Lung (tissue), 12 donors: ENCODE data around the gene PGRMC1. TPM values are rescaled to one million over a fixed set of nuclear protein-coding genes. Genes with fewer than 3 reads are reported as not detected.

ENCODE experiments used
- ATAC-seq: fragments of 200-7000 bp; cut with Tn5 transposase; one replicate; pipeline ENCODE4 v1.9.1; 2020; ENCODE audit warnings: moderate number of reproducible peaks; ENCODE audit not compliant: insufficient read depth, low FRiP score
- DNase-seq, 3 donors: peaks; one replicate each; pipeline ENCODE4 v3.0.0-alpha.2; 2013 to 2017
- H3K27ac ChIP-seq, 2 donors: one replicate each; pipeline ENCODE4 v1.5.1; 2013; ENCODE audit warnings: mild to moderate bottlenecking in 2 of 2, moderate library complexity in 2 of 2, control low read depth in 1 of 2, inconsistent platforms in 1 of 2, low read depth in 1 of 2, low read length in 1 of 2
- H3K27me3 ChIP-seq, 3 donors: one replicate each; pipeline ENCODE4 v1.5.1; 2013; ENCODE audit warnings: low read length in 2 of 3; ENCODE audit not compliant: control insufficient read depth in 3 of 3, insufficient read depth in 3 of 3
- H3K36me3 ChIP-seq, 4 donors: one replicate each; pipeline ENCODE4 v1.5.1; 2013; ENCODE audit warnings: low read length in 4 of 4, mild to moderate bottlenecking in 1 of 4, moderate library complexity in 1 of 4; ENCODE audit not compliant: control insufficient read depth in 4 of 4, insufficient read depth in 4 of 4
- H3K4me1 ChIP-seq, 5 donors: one replicate each; pipeline ENCODE4 v1.5.1; 2013; ENCODE audit warnings: low read length in 5 of 5, mild to moderate bottlenecking in 2 of 5, moderate library complexity in 1 of 5; ENCODE audit not compliant: control insufficient read depth in 5 of 5, insufficient read depth in 5 of 5
- H3K4me3 ChIP-seq: one replicate; pipeline ENCODE4 v1.5.1; 2013; ENCODE audit warnings: mild to moderate bottlenecking, control low read depth, moderate library complexity
- H3K9ac ChIP-seq, 2 donors: one replicate each; pipeline ENCODE4 v1.5.1; 2013; ENCODE audit warnings: low read length in 2 of 2, control low read depth in 1 of 2; ENCODE audit not compliant: insufficient read depth in 1 of 2
- H3K9me3 ChIP-seq, 4 donors: one replicate each; pipeline ENCODE4 v1.5.1; 2013; ENCODE audit warnings: low read length in 3 of 4, mild to moderate bottlenecking in 1 of 4, moderate library complexity in 1 of 4; ENCODE audit not compliant: control insufficient read depth in 4 of 4, insufficient read depth in 3 of 4
- WGBS, 2 donors: extraction: QIAGEN DNeasy Blood & Tissue Kit; methylation state at CpG; one replicate each; pipeline ENCODE4 v1.1.7; 2013; 5-methylcytosine and 5-hydroxymethylcytosine counted together
- polyA plus RNA-seq, 2 donors: library from polyadenylated mRNA; stranded (reverse); fragments of 200-250 nt; gene quantifications; one replicate each; pipeline ENCODE4 v1.2.1, GENCODE V29; 2013
- total RNA-seq, 2 donors: library from RNA; depleted of rRNA in 1 of 2; stranded (reverse); fragments of >200 nt in 1 of 2; gene quantifications; one replicate each; pipeline ENCODE4 v1.2.1, GENCODE V29; 2014 to 2021
- TF ChIP-seq, protein P1 (sequence below): IDR thresholded peaks from 2 replicates; pipeline ENCODE4 v1.5.1; 2012; ENCODE audit warnings: mild to moderate bottlenecking; ENCODE audit errors: control extremely low read depth, extremely low read depth
- donor health status: control.
- donor health status: control.
- donor health status: Bipolar disorder and iron deficiency.
- donor health status: healthy.
- donor health status: DM: yes; HTN: yes; CAD: no.

Gene PGRMC1
- total and polyA plus RNA-seq, 4 donors = 59.1 to 142 (median 79.0) TPM

DNA sequence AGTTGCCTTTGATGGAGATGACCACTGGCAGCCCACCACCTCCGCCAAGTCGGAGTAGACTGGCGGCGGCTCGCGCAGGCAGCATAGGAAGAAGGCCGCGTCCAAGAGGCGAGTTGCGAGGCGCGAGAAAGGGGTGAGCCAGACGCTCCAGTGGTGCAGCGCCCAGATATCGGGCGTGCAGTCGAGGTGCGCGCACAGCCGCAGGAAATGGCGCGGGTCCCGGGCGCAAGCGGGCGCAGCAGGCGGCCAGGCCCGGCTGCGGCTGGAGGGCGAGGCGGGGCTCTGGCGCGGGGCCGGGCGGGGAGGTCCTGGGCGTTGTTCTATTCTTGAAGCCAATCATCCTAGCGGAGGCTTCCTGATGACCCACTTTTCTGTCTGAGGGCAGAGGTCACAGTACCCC is 13.2 kb upstream of the PGRMC1 start:
- Histone ChIP-seq H3K4me1 (peaks cover 0 to 4% (median 0%) of the 10 kb centered on the region in 5 donors), H3K4me3 (no peak overlapping the region), H3K9me3 (peaks cover 0 to 2% (median 0%) of the 10 kb centered on the region in 4 donors), H3K27ac (no peak overlapping the region), H3K36me3 (no peaks in the 10 kb centered on the region), H3K27me3 (peaks cover 0 to 4% (median 3%) of the 10 kb centered on the region in 3 donors), H3K9ac (no peak overlapping the region)
- no peak for DNase-seq
- TF ChIP-seq, protein P1, sequence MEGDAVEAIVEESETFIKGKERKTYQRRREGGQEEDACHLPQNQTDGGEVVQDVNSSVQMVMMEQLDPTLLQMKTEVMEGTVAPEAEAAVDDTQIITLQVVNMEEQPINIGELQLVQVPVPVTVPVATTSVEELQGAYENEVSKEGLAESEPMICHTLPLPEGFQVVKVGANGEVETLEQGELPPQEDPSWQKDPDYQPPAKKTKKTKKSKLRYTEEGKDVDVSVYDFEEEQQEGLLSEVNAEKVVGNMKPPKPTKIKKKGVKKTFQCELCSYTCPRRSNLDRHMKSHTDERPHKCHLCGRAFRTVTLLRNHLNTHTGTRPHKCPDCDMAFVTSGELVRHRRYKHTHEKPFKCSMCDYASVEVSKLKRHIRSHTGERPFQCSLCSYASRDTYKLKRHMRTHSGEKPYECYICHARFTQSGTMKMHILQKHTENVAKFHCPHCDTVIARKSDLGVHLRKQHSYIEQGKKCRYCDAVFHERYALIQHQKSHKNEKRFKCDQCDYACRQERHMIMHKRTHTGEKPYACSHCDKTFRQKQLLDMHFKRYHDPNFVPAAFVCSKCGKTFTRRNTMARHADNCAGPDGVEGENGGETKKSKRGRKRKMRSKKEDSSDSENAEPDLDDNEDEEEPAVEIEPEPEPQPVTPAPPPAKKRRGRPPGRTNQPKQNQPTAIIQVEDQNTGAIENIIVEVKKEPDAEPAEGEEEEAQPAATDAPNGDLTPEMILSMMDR = no peak
- ATAC-seq = no peak
- 74 to 87% methylated on average over 18 to 37 of the region's 37 CpGs for WGBS, 2 donors

DNA sequence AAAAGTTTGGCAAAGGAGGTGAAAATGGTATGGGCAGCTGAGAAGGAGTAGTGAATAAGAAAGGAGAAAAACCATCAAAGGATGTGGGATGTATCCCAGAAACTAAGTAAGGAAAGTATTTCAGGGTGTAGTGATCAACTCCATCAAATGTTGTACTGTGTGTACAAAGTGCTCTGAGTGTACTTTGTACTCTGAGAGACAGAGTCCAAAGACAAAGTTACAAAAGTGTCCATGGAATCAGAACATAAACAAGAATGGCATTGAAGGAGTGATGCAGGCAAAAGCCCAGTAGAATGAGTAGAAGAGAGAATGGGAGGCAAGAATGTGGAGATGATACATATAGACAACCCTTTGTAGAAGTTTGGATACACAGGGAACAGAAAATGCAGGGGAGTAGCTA is 12.3 kb upstream of the PGRMC1 start:
- ATAC-seq = no peak

DNA sequence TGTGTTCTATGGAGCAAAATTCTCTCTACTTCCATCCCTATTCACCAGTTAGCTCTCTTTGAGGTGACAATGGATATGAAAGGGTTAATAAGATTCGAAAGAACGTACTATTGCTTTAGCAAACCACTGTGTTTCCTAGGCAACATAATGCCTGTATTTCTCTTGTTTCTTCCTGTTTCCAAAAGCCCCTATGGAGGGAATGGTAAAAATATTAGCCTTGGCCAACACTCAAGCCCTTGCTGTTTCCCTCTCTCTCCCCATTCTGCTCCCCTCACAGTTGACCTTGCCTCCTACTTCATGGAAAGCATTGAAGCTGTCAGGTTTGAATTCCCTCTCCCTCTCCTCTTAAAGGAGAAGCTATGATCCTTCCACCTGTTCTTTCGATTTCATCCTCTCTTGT is 9.6 kb upstream of the PGRMC1 start:
- H3K4me1 ChIP-seq = peaks cover 0 to 4% (median 0%) of the 10 kb centered on the region in 5 donors
- peak; percentile 28 to 79 (median 74) for DNase-seq
- ATAC-seq = no peak
- H3K4me3 ChIP-seq = no peak overlapping the region
- peaks cover 0 to 4% (median 0%) of the 10 kb centered on the region in 4 donors for H3K9me3 ChIP-seq
- no peaks in the 10 kb centered on the region for H3K36me3 ChIP-seq
- H3K27ac ChIP-seq = no peak overlapping the region
- TF ChIP-seq, protein P1 = no peak
- 30 to 35% methylated on average over 3 of the region's 3 CpGs for WGBS, 2 donors
- H3K9ac ChIP-seq = no peak overlapping the region
- peaks cover 0 to 5% (median 0%) of the 10 kb centered on the region in 3 donors for H3K27me3 ChIP-seq

More for the DNA sequence above, 12.3 kb upstream of the PGRMC1 start:
- no peak overlapping the region for H3K27ac ChIP-seq
- no peaks in the 10 kb centered on the region for H3K36me3 ChIP-seq
- peaks cover 0 to 4% (median 0%) of the 10 kb centered on the region in 5 donors for H3K4me1 ChIP-seq
- H3K4me3 ChIP-seq = no peak overlapping the region
- peaks cover 0 to 2% (median 0%) of the 10 kb centered on the region in 4 donors for H3K9me3 ChIP-seq
- DNase-seq = no peak
- H3K9ac ChIP-seq = no peak overlapping the region
- H3K27me3 ChIP-seq = peaks cover 0 to 4% (median 3%) of the 10 kb centered on the region in 3 donors
- TF ChIP-seq, protein P1 = no peak
